ENCODE data around the gene POLD1. TPM values are rescaled to one million over a fixed set of nuclear protein-coding genes. Genes with fewer than 3 reads are reported as not detected.

POLD1 gene
- total RNA-seq, 2 experiments from 2014 or later, result 119 to 233 TPM

DNA sequence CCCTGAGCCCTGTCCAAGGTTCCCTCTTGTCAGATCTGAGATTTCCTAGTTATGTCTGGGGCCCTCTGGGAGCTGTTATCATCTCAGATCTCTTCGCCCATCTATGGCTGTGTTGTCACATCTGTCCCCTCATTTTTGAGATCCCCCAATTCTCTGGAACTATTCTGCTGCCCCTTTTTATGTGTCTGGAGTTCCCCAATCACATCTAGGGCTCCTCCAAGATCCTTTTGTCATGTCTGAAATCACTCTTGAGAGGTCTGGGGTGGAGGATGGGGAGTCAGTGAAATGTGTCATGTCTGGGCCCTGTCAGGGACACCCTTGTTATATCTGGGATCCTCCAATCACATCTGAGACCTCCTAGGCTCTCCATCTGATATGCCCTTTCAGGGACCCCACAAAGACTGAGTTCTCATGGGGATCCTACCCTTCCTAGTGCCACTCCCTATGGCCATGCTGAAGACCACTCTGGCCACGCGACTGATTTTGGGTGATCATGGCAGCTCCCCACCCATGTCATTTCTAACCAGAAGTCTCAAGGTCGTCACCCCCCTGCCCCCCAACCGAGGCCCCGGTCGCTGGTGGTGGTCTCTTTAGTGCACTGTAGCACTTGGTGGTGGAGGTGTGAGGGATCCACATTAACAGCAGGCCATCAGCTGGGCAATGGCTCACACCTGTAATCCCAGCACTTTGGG lies 44.8 kb downstream of the POLD1 start:
- ChIA-PET POLR2A (interaction anchor here (0.6 kb wide), 1 partner anchor 32 kb away, joined by 3 read pairs; no protein-coding TSS in a partner anchor), CTCF (ENCODE audit: unreplicated experiment) (no interaction called here)
- BruUV-seq (replicated peaks), result no TSS peak
- intact Hi-C loops (cut with micrococcal nuclease; ENCODE audit: unreplicated experiment), result no loop called here
- Histone ChIP-seq H3K9me3 (ENCODE audit: low read length) (no peaks in the 10 kb centered on the region), H3K4me1 (ENCODE audit: insufficient read depth, low read length, poor library complexity, severe bottlenecking) (peaks cover 60% of the 10 kb centered on the region), H4K20me1 (ENCODE audit: insufficient read depth, low read length) (no peaks in the 10 kb centered on the region), H3K36me3 (ENCODE audit: insufficient read depth, low read length) (peaks cover 49% of the 10 kb centered on the region), H3K4me2 (ENCODE audit: low read length) (no peak overlapping the region), H3K27ac (ENCODE audit: low read depth, low read length, poor library complexity, severe bottlenecking) (peak overlapping the region; percentile 87), H3K9me2 (ENCODE audit: insufficient read depth, low read length) (no peaks in the 10 kb centered on the region), H2AFZ (ENCODE audit: low read length) (no peak overlapping the region), H3K4me3 (ENCODE audit: low read depth, low read length, poor library complexity, severe bottlenecking) (no peak overlapping the region), H3K79me2 (ENCODE audit: insufficient read depth, low read depth, low read length) (no peaks in the 10 kb centered on the region)
- no peak for DNase-seq (ENCODE audit: low spot score)
- TF ChIP-seq, protein P1, sequence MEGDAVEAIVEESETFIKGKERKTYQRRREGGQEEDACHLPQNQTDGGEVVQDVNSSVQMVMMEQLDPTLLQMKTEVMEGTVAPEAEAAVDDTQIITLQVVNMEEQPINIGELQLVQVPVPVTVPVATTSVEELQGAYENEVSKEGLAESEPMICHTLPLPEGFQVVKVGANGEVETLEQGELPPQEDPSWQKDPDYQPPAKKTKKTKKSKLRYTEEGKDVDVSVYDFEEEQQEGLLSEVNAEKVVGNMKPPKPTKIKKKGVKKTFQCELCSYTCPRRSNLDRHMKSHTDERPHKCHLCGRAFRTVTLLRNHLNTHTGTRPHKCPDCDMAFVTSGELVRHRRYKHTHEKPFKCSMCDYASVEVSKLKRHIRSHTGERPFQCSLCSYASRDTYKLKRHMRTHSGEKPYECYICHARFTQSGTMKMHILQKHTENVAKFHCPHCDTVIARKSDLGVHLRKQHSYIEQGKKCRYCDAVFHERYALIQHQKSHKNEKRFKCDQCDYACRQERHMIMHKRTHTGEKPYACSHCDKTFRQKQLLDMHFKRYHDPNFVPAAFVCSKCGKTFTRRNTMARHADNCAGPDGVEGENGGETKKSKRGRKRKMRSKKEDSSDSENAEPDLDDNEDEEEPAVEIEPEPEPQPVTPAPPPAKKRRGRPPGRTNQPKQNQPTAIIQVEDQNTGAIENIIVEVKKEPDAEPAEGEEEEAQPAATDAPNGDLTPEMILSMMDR (conservative IDR thresholded peaks at IDR 0.05; ENCODE audit: low read length), result no peak
- TF ChIP-seq EZH2phosphoT487 (IDR thresholded peaks at IDR 0.05; ENCODE audit: borderline replicate concordance, low read depth, low read length), result no peak

DNA sequence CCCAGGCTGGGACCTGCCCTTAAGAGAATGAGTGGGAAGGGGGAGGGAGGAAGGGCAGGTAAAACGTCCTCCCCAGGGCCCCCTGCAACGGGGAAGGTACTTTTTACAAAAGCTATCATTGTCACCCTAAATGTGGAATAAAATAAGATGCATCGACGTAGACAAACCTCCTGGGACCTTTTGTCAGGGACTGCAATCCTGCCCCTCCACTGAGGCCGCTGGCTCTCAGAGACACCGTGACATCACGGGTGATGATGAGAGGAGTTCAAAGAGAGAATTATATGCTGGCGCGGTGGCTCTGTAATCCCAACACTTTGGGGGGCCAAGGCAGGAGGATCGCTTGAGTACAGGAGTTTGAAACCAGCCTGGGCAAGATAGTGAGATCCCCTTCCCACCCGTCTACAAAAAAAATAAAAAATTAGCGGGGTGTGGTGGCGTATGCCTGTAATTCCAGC lies 46.8 kb downstream of the POLD1 start:
- no peaks in the 10 kb centered on the region for H3K79me2 ChIP-seq (ENCODE audit: insufficient read depth, low read depth, low read length)
- no TSS peak for BruUV-seq (replicated peaks)
- no peaks in the 10 kb centered on the region for H3K9me3 ChIP-seq (ENCODE audit: low read length)
- peak overlapping the region; percentile 68 for H3K4me3 ChIP-seq (ENCODE audit: low read depth, low read length, poor library complexity, severe bottlenecking)
- no peaks in the 10 kb centered on the region for H4K20me1 ChIP-seq (ENCODE audit: insufficient read depth, low read length)
- intact Hi-C loops (cut with micrococcal nuclease; ENCODE audit: unreplicated experiment), result loop anchor here (1.0 kb wide), 1 partner anchor 13 kb away; the partner anchor contains the start of gene SPIB
- TF ChIP-seq, protein P1 (conservative IDR thresholded peaks at IDR 0.05; ENCODE audit: low read length), result no peak
- no peak for TF ChIP-seq EZH2phosphoT487 (IDR thresholded peaks at IDR 0.05; ENCODE audit: borderline replicate concordance, low read depth, low read length)
- H2AFZ ChIP-seq (ENCODE audit: low read length), result peak overlapping the region; percentile 27; the same call in 1 of the 2 replicates
- ChIA-PET POLR2A (no interaction called here), CTCF (ENCODE audit: unreplicated experiment) (no interaction called here)
- H3K4me2 ChIP-seq (ENCODE audit: low read length), result peak overlapping the region; percentile 96
- no peaks in the 10 kb centered on the region for H3K9me2 ChIP-seq (ENCODE audit: insufficient read depth, low read length)
- H3K4me1 ChIP-seq (ENCODE audit: insufficient read depth, low read length, poor library complexity, severe bottlenecking), result peaks cover 80% of the 10 kb centered on the region
- DNase-seq (ENCODE audit: low spot score), result peak; percentile 64
- H3K36me3 ChIP-seq (ENCODE audit: insufficient read depth, low read length), result peaks cover 34% of the 10 kb centered on the region
- H3K27ac ChIP-seq (ENCODE audit: low read depth, low read length, poor library complexity, severe bottlenecking), result peak overlapping the region; percentile 87

All from OCI-LY7 (cell line).